Measurements from ENCODE around the gene VSIG8.

- peak in 2 of 3 experiments; percentile 5 to 51; a peak in 2 of 4 replicates for TF ChIP-seq CTCF (IDR thresholded peaks at IDR 0.05; ENCODE audit: control extremely low read depth in 1 of 3, insufficient read depth in 1 of 3, low read depth in 1 of 3, low read length in 3 of 3)
- TF ChIP-seq POLR2A (IDR thresholded peaks at IDR 0.05; ENCODE audit: control extremely low read depth in 1 of 2, low read depth in 2 of 2, low read length in 2 of 2) = no peak
- TF ChIP-seq, protein P1, sequence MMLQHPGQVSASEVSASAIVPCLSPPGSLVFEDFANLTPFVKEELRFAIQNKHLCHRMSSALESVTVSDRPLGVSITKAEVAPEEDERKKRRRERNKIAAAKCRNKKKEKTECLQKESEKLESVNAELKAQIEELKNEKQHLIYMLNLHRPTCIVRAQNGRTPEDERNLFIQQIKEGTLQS (IDR thresholded peaks at IDR 0.05; ENCODE audit: insufficient read depth, low read depth, low read length) = no peak
- no peak for TF ChIP-seq E2F6 (IDR thresholded peaks at IDR 0.05)
- no peak for TF ChIP-seq SUZ12 (IDR thresholded peaks at IDR 0.05; ENCODE audit: low read length)
- no peak for TF ChIP-seq ZNF274 (IDR thresholded peaks at IDR 0.05; ENCODE audit: borderline replicate concordance, extremely low read depth, low read length)
- no peak for TF ChIP-seq SRF (IDR thresholded peaks at IDR 0.05; ENCODE audit: low read depth, low read length)
- TF ChIP-seq GABPA (IDR thresholded peaks at IDR 0.05; ENCODE audit: borderline replicate concordance, insufficient read depth, low read length) = no peak
- no peak for TF ChIP-seq POLR2AphosphoS5 (IDR thresholded peaks at IDR 0.05; ENCODE audit: low read depth, low read length)
- no peak for TF ChIP-seq EP300 (IDR thresholded peaks at IDR 0.05; ENCODE audit: borderline replicate concordance in 1 of 2, low read depth in 2 of 2, low read length in 2 of 2)
Measured at GRCh38 chr1:159851407-159851806, 11.1 kb downstream of the VSIG8 start.
